K562 (cell line): ENCODE results near the gene UBL5. TPM values are rescaled to one million over a fixed set of nuclear protein-coding genes. Genes with fewer than 3 reads are reported as not detected.

Experiments used
- C11orf30 ChIP-seq: fragments of 450-650 bp; IDR thresholded peaks from 2 replicates; pipeline ENCODE4 v1.6.1; 2016; ENCODE audit warnings: low read depth, mild to moderate bottlenecking
- CBFB ChIP-seq: sonication (generic); formaldehyde crosslinking; IDR thresholded peaks from 2 replicates; pipeline ENCODE4 v1.4.0; 2020; ENCODE audit warnings: mild to moderate bottlenecking, missing genetic modification reagents
- HSF4 ChIP-seq: fragments of 250-450 bp; sonication (Bioruptor Pico); IDR thresholded peaks from 2 replicates; pipeline ENCODE4 v2.1.2; 2022; ENCODE audit warnings: mild to moderate bottlenecking, moderate library complexity, borderline replicate concordance
- PHF8 ChIP-seq: fragments of 200-600 bp; sonication (generic); IDR thresholded peaks from 2 replicates; pipeline ENCODE4 v1.6.1; 2012; ENCODE audit warnings: mixed run types, mild to moderate bottlenecking, inconsistent platforms, low read length, moderate library complexity, borderline replicate concordance
- SMAD2 ChIP-seq: fragments of 150-350 bp; IDR thresholded peaks from 2 replicates; pipeline ENCODE4 v1.6.1; 2014; ENCODE audit warnings: low read depth, mild to moderate bottlenecking, low read length
- THAP12 ChIP-seq: fragments of 250-450 bp; sonication (Bioruptor Pico); IDR thresholded peaks from 2 replicates; pipeline ENCODE4 v1.9.0; 2021; ENCODE audit warnings: mild to moderate bottlenecking, inconsistent platforms
- XRCC5 ChIP-seq: fragments of 200-400 bp; formaldehyde crosslinking; IDR thresholded peaks from 2 replicates; pipeline ENCODE4 v1.6.1; 2017; ENCODE audit warnings: low read depth, mild to moderate bottlenecking, low read length
- ZBTB49 ChIP-seq: sonication (generic); formaldehyde crosslinking; IDR thresholded peaks from 2 replicates; pipeline ENCODE4 v1.8.0; 2022; ENCODE audit warnings: missing genetic modification reagents, mild to moderate bottlenecking, borderline replicate concordance
- ZFP36 ChIP-seq: fragments of 150-350 bp; IDR thresholded peaks from 2 replicates; pipeline ENCODE4 v1.6.1; 2018; ENCODE audit warnings: low read length, low read depth; ENCODE audit not compliant: partially characterized antibody
- ZZZ3 ChIP-seq: fragments of 450-650 bp; IDR thresholded peaks from 2 replicates; pipeline ENCODE4 v1.6.1; 2016; ENCODE audit warnings: antibody characterized with exemption, mild to moderate bottlenecking, moderate library complexity
- polyA plus RNA-seq, 8 experiments: library from polyadenylated mRNA; depleted of rRNA in 4 of 8; stranded (reverse) in 5 of 8; unstranded in 3 of 8; fragments of >200 nt; fragmentation: Nextera tagmentation in 2 of 8; fragmentation: Illumina TruSeq in 1 of 8; extraction: Ambion mirVana in 2 of 8; extraction: Trizol in 1 of 8; gene quantifications; 2 replicates each; pipeline versions ENCODE4 v1.2.1 to v1.2.3, GENCODE V29; 2011 to 2014; ENCODE audit warnings: inconsistent platforms in 1 of 8, missing spikeins in 1 of 8
- total RNA-seq, 7 experiments: library from RNA; depleted of rRNA in 6 of 7; stranded (reverse); fragments of >200 nt in 6 of 7; fragmentation: Illumina TruSeq in 2 of 7; extraction: Trizol in 2 of 7; gene quantifications; 2 replicates each; pipeline versions ENCODE4 v1.2.1 to v1.2.3, GENCODE V29; 2011 to 2021; ENCODE audit warnings: low replicate concordance in 1 of 7
- TF ChIP-seq, protein P1 (sequence below): IDR thresholded peaks from 2 replicates; pipeline ENCODE4 v1.6.1; 2014; ENCODE audit warnings: antibody characterized with exemption

UBL5 gene
- total and polyA plus RNA-seq, 9 of the 15 experiments (the other 6 are each of a cell fraction or from before 2014, with no cell fraction given): 410 to 1,266 (median 613) TPM

DNA sequence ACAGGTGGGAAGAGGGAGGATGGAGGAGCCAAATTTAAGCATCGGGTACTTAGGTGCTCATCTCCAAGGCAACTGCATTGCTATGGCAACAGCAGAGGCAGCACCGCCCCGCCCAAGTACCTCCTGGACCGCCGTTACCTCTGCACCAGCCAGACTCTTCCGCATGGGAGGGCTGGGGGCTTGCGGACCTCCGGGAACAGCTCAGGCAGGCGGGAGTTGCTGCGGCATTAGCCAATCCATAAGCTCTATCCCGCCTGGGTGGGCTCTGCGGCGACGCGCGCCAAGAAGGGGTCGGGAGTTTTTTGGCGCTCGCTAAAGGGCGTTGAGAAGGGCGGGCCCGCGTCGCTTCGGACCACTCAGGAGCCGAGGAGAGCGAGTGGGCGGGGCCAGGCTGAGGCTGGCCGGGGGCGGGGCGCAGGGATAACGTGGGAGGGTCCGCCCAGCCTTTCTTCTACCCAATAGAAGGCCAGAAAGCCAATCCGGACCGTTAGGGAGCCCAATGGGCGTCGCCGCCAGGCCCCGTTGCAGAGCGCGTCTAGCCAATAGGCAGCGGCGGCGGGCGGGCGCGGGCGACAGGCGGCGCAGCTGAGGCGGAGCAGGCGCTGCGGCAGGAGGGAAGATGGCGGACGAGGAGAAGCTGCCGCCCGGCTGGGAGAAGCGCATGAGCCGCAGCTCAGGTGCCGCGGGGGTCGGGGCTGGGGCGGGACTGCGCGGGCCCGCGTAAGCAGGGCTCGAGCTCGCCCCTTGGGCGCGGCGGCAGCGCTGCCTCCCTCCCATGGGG, 7.2 kb downstream of the UBL5 start, which contains the start of gene PIN1 (continued):
- TF ChIP-seq THAP12 (peak; percentile 40; the same call in 1 of the 2 replicates), HSF4 (CRISPR knock-in tag) (no peak), XRCC5 (0 out of 2 replicates have a peak, but pooled peaks have one; percentile 57), ZFP36 (no peak), C11orf30 (peak; percentile 77), ZZZ3 (no peak), PHF8 (peak; percentile 68; the same call in 1 of the 2 replicates), ZBTB49 (no peak), CBFB (CRISPR knock-in tag) (0 out of 2 replicates have a peak, but pooled peaks have one; percentile 23), SMAD2 (no peak)
- TF ChIP-seq, protein P1, sequence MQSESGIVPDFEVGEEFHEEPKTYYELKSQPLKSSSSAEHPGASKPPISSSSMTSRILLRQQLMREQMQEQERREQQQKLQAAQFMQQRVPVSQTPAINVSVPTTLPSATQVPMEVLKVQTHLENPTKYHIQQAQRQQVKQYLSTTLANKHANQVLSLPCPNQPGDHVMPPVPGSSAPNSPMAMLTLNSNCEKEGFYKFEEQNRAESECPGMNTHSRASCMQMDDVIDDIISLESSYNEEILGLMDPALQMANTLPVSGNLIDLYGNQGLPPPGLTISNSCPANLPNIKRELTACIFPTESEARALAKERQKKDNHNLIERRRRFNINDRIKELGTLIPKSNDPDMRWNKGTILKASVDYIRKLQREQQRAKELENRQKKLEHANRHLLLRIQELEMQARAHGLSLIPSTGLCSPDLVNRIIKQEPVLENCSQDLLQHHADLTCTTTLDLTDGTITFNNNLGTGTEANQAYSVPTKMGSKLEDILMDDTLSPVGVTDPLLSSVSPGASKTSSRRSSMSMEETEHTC: no peak
